ENCODE data around the gene HOXA13. TPM values are rescaled to one million over a fixed set of nuclear protein-coding genes. Genes with fewer than 3 reads are reported as not detected.

The HOXA13 gene
- total RNA-seq, 1 experiment from 2014 or later: not detected

- Histone ChIP-seq H3K36me3 (replicated peaks; ENCODE audit: control insufficient read depth, insufficient read depth, low read length) (no peaks in the 10 kb centered on the region), H3K4me3 (ENCODE audit: insufficient read depth, low read depth, low read length) (no peak overlapping the region), H3K27me3 (ENCODE audit: control insufficient read depth, insufficient read depth, low read length) (peaks cover 100% of the 10 kb centered on the region)
- peak; percentile 49 for DNase-seq
These were observed 22.7 kb downstream of the HOXA13 start for GRCh38 chr7:27176962-27177794.

DNA sequence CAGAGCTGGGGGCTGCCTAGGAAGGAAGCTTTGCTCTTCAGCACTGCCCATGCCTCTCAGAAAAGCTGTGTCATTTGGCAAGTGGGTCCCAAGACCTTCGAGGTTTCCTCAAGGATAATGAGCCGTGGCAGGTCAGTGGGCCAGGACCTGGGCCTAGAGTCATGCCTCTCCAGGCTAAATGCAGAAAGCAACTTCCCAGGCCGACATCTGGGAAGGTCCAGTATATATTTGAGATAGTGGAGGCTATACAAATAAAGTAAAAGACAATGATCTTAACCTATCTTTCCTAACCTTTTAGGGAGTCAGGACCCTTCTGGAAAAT, 23.4 kb downstream of the HOXA13 start:
- Histone ChIP-seq H3K27me3 (ENCODE audit: control insufficient read depth, insufficient read depth, low read length) (peaks cover 100% of the 10 kb centered on the region), H3K36me3 (replicated peaks; ENCODE audit: control insufficient read depth, insufficient read depth, low read length) (no peaks in the 10 kb centered on the region), H3K4me3 (ENCODE audit: insufficient read depth, low read depth, low read length) (no peak overlapping the region)
- DNase-seq: no peak

- Histone ChIP-seq H3K4me3 (ENCODE audit: insufficient read depth, low read depth, low read length) (no peak overlapping the region), H3K36me3 (replicated peaks; ENCODE audit: control insufficient read depth, insufficient read depth, low read length) (no peaks in the 10 kb centered on the region), H3K27me3 (ENCODE audit: control insufficient read depth, insufficient read depth, low read length) (peaks cover 100% of the 10 kb centered on the region)
- DNase-seq: peak; percentile 72
These were observed 24.0 kb downstream of the HOXA13 start for GRCh38 chr7:27175626-27176523.

DNA sequence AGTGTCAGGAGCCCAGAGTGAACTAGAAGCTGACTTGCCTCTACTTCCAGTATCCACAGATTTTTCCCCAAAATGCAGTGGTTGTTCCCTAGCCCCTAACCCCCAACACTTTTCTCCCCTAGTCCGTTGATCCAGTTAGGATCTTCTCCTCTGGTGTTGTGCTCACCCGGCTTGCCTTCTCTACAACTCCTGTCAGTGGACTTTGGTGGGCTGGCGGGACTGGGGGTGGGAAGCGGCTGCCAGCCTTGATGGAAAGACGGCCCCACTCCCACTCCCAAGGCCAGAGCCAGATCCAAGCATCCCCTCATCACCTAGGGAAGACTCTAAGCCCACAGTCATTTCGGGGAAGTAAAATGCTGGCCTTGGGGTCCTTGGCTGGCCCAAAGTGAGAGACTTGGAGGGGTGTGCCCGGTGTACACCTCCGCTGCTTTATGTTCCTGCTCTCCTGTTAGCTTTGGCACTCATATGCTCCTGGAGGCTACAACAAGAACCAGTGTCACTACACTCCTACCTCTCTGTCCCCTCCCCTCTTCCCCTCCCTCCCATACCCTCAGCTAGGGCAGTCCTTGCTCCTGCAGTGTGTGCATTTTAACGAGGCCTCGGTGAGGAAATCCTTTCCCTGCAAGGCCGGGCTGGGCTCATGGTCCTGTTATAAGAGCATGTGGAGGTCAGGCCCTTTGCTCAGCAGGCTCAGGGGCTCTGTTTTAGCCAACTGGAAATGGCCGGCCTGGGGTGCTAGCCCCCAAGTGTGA, 24.8 kb downstream of the HOXA13 start:
- peak; percentile 35 for DNase-seq
- Histone ChIP-seq H3K36me3 (replicated peaks; ENCODE audit: control insufficient read depth, insufficient read depth, low read length) (no peaks in the 10 kb centered on the region), H3K4me3 (ENCODE audit: insufficient read depth, low read depth, low read length) (no peak overlapping the region), H3K27me3 (ENCODE audit: control insufficient read depth, insufficient read depth, low read length) (peaks cover 100% of the 10 kb centered on the region)

DNA sequence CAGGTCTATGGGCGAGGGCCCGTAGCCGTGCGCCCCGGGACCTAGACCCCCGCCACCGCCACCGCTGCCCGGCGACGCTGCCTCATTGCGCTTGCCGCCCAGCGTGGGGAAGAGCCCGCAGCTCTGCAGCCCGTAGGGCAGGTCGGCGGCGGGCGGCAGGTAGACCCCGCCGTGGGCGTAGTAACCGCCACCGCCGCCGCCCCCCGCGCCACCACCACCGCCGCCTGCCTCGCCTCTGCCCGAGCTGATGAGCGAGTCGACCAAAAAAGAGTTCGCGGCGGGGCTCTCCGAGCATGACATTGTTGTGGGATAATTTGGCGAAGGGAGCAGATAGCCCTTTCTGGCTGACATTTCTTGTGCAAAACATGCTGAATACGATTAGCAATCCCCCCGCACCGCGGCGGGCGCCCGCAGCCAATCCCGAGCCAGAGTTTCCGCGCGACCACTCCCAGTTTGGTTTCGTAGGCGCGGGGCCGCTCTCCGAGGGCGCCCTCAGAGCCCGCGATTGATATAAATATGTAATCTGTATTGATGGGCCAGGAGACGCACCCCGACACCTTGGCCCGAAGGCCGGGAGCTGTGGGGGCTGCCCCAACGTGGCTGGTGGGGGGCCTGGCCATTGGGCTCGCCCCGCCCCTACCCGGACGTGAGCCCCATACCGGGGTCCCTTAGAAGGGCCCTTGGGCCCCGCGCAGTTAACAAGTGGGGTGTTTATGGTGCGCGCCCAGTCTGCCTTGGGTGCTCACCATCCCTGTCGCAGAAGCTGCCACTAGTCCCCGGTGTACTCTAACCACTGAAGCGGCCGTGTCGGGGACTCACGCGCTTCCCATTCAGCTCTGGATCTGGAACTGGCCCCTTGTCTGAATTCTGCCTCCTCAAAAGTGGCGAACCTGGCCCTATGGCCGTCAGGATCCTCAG, 25.7 kb downstream of the HOXA13 start, which contains the start of gene HOXA10:
Gene HOXA10 (minus strand): TSS at position 365 of the 918 bp plus-strand sequence. CDS start 14 bp downstream, at position 351.
- peak; percentile 81 for DNase-seq
- Histone ChIP-seq H3K4me3 (ENCODE audit: insufficient read depth, low read depth, low read length) (no peak within 1 kb of the TSS), H3K27me3 (ENCODE audit: control insufficient read depth, insufficient read depth, low read length) (peaks cover 100% of the 10 kb centered on the region), H3K36me3 (replicated peaks; ENCODE audit: control insufficient read depth, insufficient read depth, low read length) (no peaks in the 10 kb centered on the region)

- Histone ChIP-seq H3K4me3 (ENCODE audit: insufficient read depth, low read depth, low read length) (no peak overlapping the region), H3K36me3 (replicated peaks; ENCODE audit: control insufficient read depth, insufficient read depth, low read length) (no peaks in the 10 kb centered on the region), H3K27me3 (ENCODE audit: control insufficient read depth, insufficient read depth, low read length) (peaks cover 100% of the 10 kb centered on the region)
- DNase-seq: peak; percentile 81
These were observed 26.4 kb downstream of the HOXA13 start for GRCh38 chr7:27173511-27173955.

GRCh38 chr7:27172823-27173510, 26.9 kb downstream of the HOXA13 start:
- H3K27me3 ChIP-seq (ENCODE audit: control insufficient read depth, insufficient read depth, low read length): peaks cover 100% of the 10 kb centered on the region
- no peak overlapping the region for H3K4me3 ChIP-seq (ENCODE audit: insufficient read depth, low read depth, low read length)
- H3K36me3 ChIP-seq (replicated peaks; ENCODE audit: control insufficient read depth, insufficient read depth, low read length): no peaks in the 10 kb centered on the region
- DNase-seq: peak; percentile 80

DNA sequence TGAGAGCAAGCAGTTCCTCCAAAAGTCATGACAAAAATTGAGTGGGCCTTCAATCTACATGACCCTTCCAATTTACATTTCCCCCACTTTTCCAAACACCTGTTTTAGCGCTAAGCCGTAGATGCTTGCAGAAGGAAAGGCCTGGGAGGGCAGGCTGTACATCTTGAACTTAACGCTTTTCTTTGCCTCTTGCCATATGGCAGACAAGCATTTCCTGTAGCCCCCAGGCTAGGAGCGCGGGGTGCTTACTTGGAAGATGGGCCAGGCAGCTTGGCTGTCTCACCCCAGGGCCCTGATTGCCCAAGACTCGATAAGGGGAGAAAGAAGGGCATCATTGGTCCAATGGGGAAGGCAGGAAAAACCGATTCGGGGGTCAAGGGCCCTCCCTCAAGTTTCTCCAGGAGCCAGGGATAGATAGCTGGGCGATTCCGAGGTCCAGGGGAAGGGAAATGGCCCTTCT, 27.5 kb downstream of the HOXA13 start:
- Histone ChIP-seq H3K36me3 (replicated peaks; ENCODE audit: control insufficient read depth, insufficient read depth, low read length) (no peaks in the 10 kb centered on the region), H3K4me3 (ENCODE audit: insufficient read depth, low read depth, low read length) (no peak overlapping the region), H3K27me3 (ENCODE audit: control insufficient read depth, insufficient read depth, low read length) (peaks cover 100% of the 10 kb centered on the region)
- DNase-seq: no peak

DNA sequence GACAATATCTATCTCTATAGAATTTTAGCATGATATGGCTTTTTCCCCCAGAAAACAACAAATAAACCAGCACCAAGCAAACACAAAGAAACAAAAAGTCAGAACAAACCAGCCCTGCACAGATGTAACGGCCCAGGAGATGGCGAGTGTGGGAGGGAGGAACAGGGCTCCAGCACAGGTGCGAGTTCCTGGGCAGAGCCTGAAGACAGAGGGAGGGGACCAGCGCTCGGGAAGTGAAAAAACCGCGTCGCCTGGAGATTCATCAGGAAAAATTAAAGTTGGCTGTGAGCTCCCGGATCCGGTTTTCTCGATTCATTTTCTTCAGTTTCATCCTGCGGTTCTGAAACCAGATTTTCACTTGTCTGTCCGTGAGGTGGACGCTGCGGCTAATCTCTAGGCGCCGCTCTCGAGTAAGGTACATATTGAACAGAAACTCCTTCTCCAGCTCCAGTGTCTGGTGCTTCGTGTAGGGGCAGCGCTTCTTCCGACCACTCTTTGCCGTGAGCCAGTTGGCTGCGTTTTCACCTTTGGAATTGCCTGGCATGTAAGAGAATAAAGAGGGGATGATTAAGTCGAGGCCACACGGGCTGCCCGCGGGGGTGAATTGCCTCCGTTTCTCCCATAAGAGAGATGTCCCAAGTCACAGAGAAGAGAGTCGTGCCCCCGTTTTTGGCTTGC, 28.1 kb downstream of the HOXA13 start:
- Histone ChIP-seq H3K27me3 (ENCODE audit: control insufficient read depth, insufficient read depth, low read length) (peaks cover 100% of the 10 kb centered on the region), H3K36me3 (replicated peaks; ENCODE audit: control insufficient read depth, insufficient read depth, low read length) (no peaks in the 10 kb centered on the region), H3K4me3 (ENCODE audit: insufficient read depth, low read depth, low read length) (no peak overlapping the region)
- no peak for DNase-seq

- Histone ChIP-seq H3K27me3 (ENCODE audit: control insufficient read depth, insufficient read depth, low read length) (peaks cover 100% of the 10 kb centered on the region), H3K36me3 (replicated peaks; ENCODE audit: control insufficient read depth, insufficient read depth, low read length) (no peaks in the 10 kb centered on the region), H3K4me3 (ENCODE audit: insufficient read depth, low read depth, low read length) (no peak overlapping the region)
- no peak for DNase-seq
These were observed 28.6 kb downstream of the HOXA13 start for GRCh38 chr7:27171325-27171636.

- Histone ChIP-seq H3K4me3 (ENCODE audit: insufficient read depth, low read depth, low read length) (no peak overlapping the region), H3K36me3 (replicated peaks; ENCODE audit: control insufficient read depth, insufficient read depth, low read length) (no peaks in the 10 kb centered on the region), H3K27me3 (ENCODE audit: control insufficient read depth, insufficient read depth, low read length) (peaks cover 100% of the 10 kb centered on the region)
- DNase-seq: no peak
These were observed 29.2 kb downstream of the HOXA13 start for GRCh38 chr7:27170426-27171324.

Data from H7 (cell line).